Activated CD4-positive, CD25-positive, alpha-beta regulatory T cell treated with anti-CD3 and anti-CD28 coated beads, Interleukin-2, amount 50 U/mL, for 72 hours (primary cell): ENCODE data around the gene TRAPPC10.
"Not testable (repeated sequence)": the region's sequence is repeated elsewhere in the genome, so short reads cannot be mapped to it uniquely, and the experiment has no call there.

Experiments used
- DNase-seq: peaks from one replicate; pipeline ENCODE4 v3.0.0; 2021

Gene TRAPPC10

DNA sequence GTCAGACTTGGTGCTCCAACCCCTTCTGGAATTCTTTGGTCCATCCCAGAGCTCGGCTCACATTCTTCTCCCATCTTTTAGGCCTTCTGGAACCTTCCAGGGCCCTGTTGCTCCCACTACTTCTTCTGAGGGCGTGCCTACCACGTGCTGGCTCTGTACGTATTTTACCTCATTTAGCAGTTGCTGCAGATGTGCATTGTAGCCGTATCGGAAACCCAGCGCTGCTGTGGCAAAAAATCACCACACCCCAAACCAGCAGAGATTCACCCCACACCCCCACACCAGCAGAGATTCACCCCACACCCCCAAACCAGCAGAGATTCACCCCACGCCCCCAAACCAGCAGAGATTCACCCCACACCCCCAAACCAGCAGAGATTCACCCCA is 143.9 kb downstream of the TRAPPC10 start:
- DNase-seq: not testable (repeated sequence)
